ENCODE data around the gene FMN2. TPM values are rescaled to one million over a fixed set of nuclear protein-coding genes. Genes with fewer than 3 reads are reported as not detected.

The FMN2 gene
- total RNA-seq, 2 experiments from 2014 or later, result not detected

GRCh38 chr1:240190881-240191401 lies 99.3 kb downstream of the FMN2 start:
- Mint-ChIP-seq H3K9me3 (no peaks in the 10 kb centered on the region), H3K27me3 (peaks cover 7% of the 10 kb centered on the region), H3K27ac (no peak overlapping the region), H3K4me1 (ENCODE audit: low read depth) (peaks cover 4% of the 10 kb centered on the region), H3K4me3 (no peak overlapping the region), H3K36me3 (ENCODE audit: low read depth) (no peaks in the 10 kb centered on the region)
- no peak for ATAC-seq (ENCODE audit: poor library complexity)
- POLR2A ChIA-PET, result interaction anchor here (0.6 kb wide), 1 partner anchor 70 kb away, joined by 6 read pairs; no protein-coding TSS in a partner anchor
- Histone ChIP-seq H3K4me1 (ENCODE audit: insufficient read depth, low read length) (no peaks in the 10 kb centered on the region), H3K36me3 (ENCODE audit: insufficient read depth, low read length) (no peaks in the 10 kb centered on the region), H3K9me3 (ENCODE audit: control insufficient read depth in 1 of 2, insufficient read depth in 1 of 2, low read length in 2 of 2) (no peaks in the 10 kb centered on the region), H3K27me3 (ENCODE audit: control insufficient read depth in 1 of 2, insufficient read depth in 2 of 2, low read length in 2 of 2) (peaks cover 0 to 5% of the 10 kb centered on the region in 2 experiments), H3K27ac (ENCODE audit: low read depth in 1 of 2, low read length in 2 of 2) (no peak overlapping the region), H3K4me3 (ENCODE audit: low read length) (no peak overlapping the region)
- intact Hi-C loops (cut with DNase I, micrococcal nuclease), result no loop called here
- CTCF ChIA-PET, result no interaction called here
- peak in 1 of 14 experiments; percentile 4 for DNase-seq
- no peak for TF ChIP-seq CTCF (IDR thresholded peaks at IDR 0.05)

- no peaks in the 10 kb centered on the region for H3K36me3 ChIP-seq (ENCODE audit: insufficient read depth, low read length)
- ATAC-seq (ENCODE audit: poor library complexity) (no peak), DNase-seq (no peak)
- H3K9me3 ChIP-seq (ENCODE audit: control insufficient read depth in 1 of 2, insufficient read depth in 1 of 2, low read length in 2 of 2), result no peaks in the 10 kb centered on the region
- Mint-ChIP-seq H3K36me3 (ENCODE audit: low read depth) (no peaks in the 10 kb centered on the region), H3K4me3 (no peak overlapping the region), H3K9me3 (no peaks in the 10 kb centered on the region), H3K4me1 (ENCODE audit: low read depth) (peaks cover 4% of the 10 kb centered on the region), H3K27ac (no peak overlapping the region), H3K27me3 (peaks cover 7% of the 10 kb centered on the region)
- H3K27ac ChIP-seq (ENCODE audit: low read depth in 1 of 2, low read length in 2 of 2), result no peak overlapping the region
- H3K4me3 ChIP-seq (ENCODE audit: low read length), result no peak overlapping the region
- intact Hi-C loops (cut with DNase I, micrococcal nuclease), result no loop called here
- no peaks in the 10 kb centered on the region for H3K4me1 ChIP-seq (ENCODE audit: insufficient read depth, low read length)
- H3K27me3 ChIP-seq (ENCODE audit: control insufficient read depth in 1 of 2, insufficient read depth in 2 of 2, low read length in 2 of 2), result no peaks in the 10 kb centered on the region
- CTCF ChIA-PET, result no interaction called here
- POLR2A ChIA-PET, result no interaction called here
- no peak for TF ChIP-seq CTCF (IDR thresholded peaks at IDR 0.05)
Observed at GRCh38 chr1:240192851-240193250, 101.2 kb downstream of the FMN2 start.

- H3K36me3 Mint-ChIP-seq (ENCODE audit: low read depth), result no peaks in the 10 kb centered on the region
- intact Hi-C loops (cut with DNase I, micrococcal nuclease), result no loop called here
- no peak overlapping the region for H3K4me3 Mint-ChIP-seq
- CTCF ChIA-PET, result no interaction called here
- no peak overlapping the region for H3K27ac Mint-ChIP-seq
- POLR2A ChIA-PET, result interaction anchor here (0.6 kb wide), 1 partner anchor 13 kb away, joined by 3 read pairs; no protein-coding TSS in a partner anchor
- ATAC-seq (ENCODE audit: poor library complexity) (no peak), DNase-seq (no peak)
- no peak overlapping the region for H3K4me3 ChIP-seq (ENCODE audit: low read length)
- H3K4me1 Mint-ChIP-seq (ENCODE audit: low read depth), result peaks cover 4% of the 10 kb centered on the region
- peaks cover 7% of the 10 kb centered on the region for H3K27me3 Mint-ChIP-seq
- no peaks in the 10 kb centered on the region for H3K4me1 ChIP-seq (ENCODE audit: insufficient read depth, low read length)
- H3K9me3 Mint-ChIP-seq, result no peaks in the 10 kb centered on the region
- no peaks in the 10 kb centered on the region for H3K27me3 ChIP-seq (ENCODE audit: control insufficient read depth in 1 of 2, insufficient read depth in 2 of 2, low read length in 2 of 2)
- no peaks in the 10 kb centered on the region for H3K36me3 ChIP-seq (ENCODE audit: insufficient read depth, low read length)
- TF ChIP-seq CTCF (IDR thresholded peaks at IDR 0.05), result no peak
- H3K9me3 ChIP-seq (ENCODE audit: control insufficient read depth in 1 of 2, insufficient read depth in 1 of 2, low read length in 2 of 2), result no peaks in the 10 kb centered on the region
- H3K27ac ChIP-seq (ENCODE audit: low read depth in 1 of 2, low read length in 2 of 2), result no peak overlapping the region
Observed at GRCh38 chr1:240193679-240194078, 102.0 kb downstream of the FMN2 start.
